AG08396 (cell line): ENCODE results near the gene PKNOX1.
"Not testable (repeated sequence)": the region's sequence is repeated elsewhere in the genome, so short reads cannot be mapped to it uniquely, and the experiment has no call there.

ENCODE experiments used
- DNase-seq: peaks from one replicate; pipeline ENCODE4 v3.0.0; 2012; ENCODE audit warnings: low spot score, mixed read lengths

The PKNOX1 gene

DNA sequence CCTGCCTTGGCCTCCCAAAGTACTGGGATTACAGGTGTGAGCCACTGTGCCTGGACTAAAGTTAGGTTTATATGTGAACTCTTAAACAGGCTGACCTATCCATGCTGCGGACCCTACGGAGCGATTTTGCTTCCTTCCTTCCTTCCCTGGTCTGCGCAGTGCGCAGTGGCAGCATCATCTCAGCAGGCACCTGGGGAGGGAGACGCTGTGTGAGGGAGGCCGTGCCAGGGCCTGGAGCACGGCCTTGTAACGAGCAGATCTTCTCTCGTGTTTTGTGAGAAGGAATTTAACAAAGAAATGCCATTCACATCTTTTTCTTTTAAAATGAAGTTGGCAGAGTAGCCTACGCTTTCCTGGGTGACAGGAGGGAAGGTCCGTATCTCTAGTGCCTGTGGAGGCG lies 45.8 kb downstream of the PKNOX1 start:
- DNase-seq: no peak

DNA sequence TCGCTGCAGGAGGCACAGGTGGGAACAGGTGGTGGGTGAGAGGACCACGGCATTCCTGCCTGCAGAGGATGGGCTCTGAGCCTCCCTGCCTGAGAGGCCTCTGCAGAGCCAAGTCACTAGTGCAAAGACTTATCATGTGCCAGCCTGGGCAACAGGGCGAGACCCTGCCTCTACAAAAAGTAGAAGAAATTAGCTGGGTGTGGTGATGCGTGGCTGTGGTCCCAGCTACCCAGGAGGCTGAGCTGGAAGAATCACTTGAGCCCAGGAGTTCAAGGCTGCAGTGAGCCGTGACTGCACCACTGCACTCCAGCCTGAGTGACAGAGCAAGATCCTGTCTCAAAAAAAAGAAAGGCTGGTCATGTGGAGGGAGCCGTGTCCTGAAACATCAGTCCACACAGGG lies 46.4 kb downstream of the PKNOX1 start:
- DNase-seq: no peak

GRCh38 chr21:43021191-43021590 lies 46.8 kb downstream of the PKNOX1 start:
- no peak for DNase-seq

DNA sequence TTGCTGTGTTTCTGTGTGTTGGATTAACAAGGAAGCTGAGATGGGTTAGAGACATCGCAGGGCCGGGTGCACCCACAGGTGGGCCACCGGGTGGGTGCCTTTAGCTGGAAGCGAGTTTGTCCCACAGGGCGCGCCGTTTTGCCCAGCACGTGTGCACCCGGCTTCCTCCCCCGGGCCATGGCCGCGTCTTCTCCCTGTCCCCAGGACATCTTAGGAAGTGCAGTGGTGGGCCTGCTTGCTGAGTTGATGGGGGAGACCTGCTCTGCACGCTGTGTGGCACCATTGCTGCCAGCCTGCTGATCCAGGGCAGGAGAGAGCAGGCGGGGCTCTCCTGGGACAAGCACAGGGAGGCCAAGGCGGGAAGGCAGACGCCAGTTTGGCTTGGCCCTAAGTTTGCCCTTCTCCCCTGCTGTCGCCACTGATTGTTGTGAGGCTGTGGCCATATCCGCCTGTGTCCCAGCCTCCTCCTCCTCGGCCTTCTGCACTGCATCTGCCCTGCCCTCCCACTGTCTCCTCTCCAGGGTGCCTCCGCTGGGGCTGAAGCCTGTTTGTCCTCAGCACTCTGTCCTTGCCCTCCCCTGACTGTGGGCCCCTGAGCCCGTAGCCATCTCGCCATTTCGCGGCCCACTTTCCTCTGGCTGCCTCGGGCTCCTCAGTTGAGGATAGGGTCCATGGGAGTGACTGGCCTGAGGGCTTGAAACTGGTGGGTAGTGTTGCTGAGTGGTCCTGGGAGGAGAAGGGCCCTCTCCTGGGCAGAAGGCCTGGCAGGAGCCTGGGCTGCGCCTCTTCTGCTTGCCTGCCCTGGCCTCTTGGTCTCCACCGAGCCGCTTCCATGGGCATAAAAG lies 47.6 kb downstream of the PKNOX1 start:
- no peak for DNase-seq

DNA sequence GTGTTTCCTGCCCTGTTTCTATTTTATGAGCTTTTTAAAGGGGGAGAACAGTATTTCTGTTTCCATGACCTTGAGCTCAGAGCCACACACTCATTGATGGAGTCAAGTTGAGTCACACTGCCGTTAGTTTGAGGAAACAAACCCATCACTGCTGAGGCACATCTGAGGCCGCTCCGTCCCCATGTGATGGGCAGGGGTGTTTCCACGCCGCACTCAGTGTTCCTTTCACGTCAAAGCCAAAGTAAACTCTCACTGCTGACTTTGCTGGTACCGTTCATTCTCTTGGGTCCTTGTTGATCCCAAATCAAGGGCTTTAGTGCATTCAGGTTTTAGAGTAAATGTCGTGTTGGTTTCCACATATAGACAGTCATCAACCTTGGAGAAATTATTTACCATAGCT lies 48.8 kb downstream of the PKNOX1 start:
- DNase-seq: no peak

- DNase-seq: no peak
Observed at GRCh38 chr21:43024439-43025136, 50.2 kb downstream of the PKNOX1 start.

- peak; percentile 71 for DNase-seq
Observed at GRCh38 chr21:43025636-43026180, 51.3 kb downstream of the PKNOX1 start.

GRCh38 chr21:43027846-43028731 lies 53.7 kb downstream of the PKNOX1 start:
- no peak for DNase-seq

DNA sequence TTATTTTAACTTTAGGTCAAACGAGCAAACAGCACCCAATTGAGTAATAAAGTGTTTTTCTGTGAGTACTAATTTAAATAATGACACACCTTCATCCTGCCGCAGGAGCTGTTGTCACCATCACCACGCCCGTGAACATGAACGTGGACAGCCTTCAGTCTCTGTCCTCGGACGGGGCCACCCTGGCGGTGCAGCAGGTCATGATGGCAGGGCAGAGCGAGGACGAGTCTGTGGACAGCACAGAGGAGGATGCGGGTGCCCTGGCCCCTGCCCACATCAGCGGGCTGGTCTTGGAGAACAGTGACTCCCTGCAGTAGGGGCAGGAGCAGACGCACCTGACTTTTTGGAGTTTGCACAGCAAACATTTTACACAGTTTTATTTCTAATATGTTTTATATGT lies 55.4 kb downstream of the PKNOX1 start:
- DNase-seq: no peak

DNA sequence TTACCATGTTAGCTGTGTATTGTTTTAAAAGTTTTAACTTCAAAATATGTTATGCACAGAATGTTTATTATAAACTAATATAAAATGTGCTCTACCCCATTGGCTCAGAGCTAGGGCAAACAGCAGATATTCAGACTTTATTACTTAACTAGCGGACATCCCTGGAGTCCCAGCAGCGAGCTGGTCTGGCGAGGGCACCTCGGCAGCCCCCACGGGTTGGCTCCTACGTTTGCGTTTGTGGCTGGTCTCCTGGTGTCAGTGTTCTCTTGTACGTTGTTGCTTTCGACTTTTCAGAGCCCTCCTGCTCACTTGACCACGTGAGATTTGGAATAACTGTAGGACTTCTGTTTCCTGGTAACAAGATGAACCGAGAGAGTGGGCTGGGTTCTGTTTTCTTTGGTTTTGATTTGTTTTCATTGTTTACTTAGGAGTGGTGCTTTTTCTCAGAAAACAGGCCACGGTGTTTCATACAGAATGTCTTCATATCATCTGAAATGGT lies 56.8 kb downstream of the PKNOX1 start:
- DNase-seq: no peak

- DNase-seq: no peak
Observed at GRCh38 chr21:43034101-43034500, 59.7 kb downstream of the PKNOX1 start.

- DNase-seq: no peak
Observed at GRCh38 chr21:43034826-43035225, 60.5 kb downstream of the PKNOX1 start.

DNA sequence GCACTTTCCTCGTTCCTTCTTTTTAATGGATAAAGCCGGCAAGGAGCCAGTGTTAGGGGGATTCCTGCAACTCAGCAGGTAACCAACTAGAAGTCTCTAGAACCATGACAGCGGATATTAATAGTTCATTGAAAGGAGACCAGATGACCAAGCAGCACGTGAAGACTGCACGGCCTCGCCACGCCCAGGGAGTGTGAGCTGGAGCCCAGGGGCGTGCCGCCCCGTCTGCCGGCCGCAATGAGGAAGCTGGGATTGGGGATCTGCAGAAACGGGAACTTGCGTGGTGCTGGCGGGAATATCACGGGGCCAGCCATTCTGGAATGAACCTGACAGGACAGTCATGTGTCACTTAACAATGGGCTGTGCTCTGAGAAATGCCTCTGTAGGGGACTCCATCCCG lies 62.5 kb downstream of the PKNOX1 start:
- DNase-seq: not testable (repeated sequence)

GRCh38 chr21:43037918-43038658 lies 63.7 kb downstream of the PKNOX1 start:
- DNase-seq: not testable (repeated sequence)

GRCh38 chr21:43038659-43039044 lies 64.3 kb downstream of the PKNOX1 start:
- not testable (repeated sequence) for DNase-seq

DNA sequence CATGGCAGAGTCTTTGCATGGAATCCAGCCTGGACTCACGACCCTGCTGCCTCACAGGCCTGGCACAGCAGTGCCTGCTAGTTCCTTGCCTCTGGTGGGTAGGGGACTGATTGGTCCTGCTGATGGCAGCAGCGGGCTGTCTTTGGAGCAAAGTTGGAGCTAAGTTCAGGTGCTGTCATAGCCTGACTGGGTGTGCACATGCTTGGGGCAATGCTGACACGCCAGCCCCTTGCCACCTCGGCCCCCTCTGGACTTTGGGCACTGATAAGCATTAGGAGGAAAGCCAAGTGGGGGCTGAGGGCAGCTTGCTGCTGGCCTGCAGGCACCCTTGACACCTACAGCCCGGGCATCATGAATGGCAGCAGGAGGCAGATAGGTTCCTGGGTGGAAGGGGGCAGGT lies 67.8 kb downstream of the PKNOX1 start:
- not testable (repeated sequence) for DNase-seq

- DNase-seq: not testable (repeated sequence)
Observed at GRCh38 chr21:43043291-43043690, 68.9 kb downstream of the PKNOX1 start.

DNA sequence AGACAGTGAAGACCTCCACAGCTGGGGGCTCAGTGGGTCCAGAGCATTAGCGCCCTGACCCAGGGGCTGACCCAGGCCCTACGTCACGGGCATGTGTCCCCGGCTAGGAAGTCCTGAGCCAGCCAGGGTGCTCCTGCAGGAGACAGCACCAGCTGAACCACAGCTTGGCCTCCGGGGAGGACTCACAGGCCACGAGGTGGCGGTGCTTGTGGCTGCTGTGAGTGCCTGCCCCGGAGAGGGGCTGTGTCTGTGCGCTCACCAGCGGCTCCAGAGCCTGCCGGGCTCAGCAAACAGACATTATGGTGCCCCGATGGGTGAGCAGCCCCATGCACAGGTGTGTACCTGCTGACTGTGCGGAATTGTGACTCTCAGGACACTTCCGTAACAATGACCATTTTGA lies 70.2 kb downstream of the PKNOX1 start:
- not testable (repeated sequence) for DNase-seq

GRCh38 chr21:43045165-43045875 lies 71.0 kb downstream of the PKNOX1 start:
- DNase-seq: not testable (repeated sequence)
